NCI-H2227 treated with DMSO at 0.1 percent for 48 hours (cell line): Measurements from ENCODE around the gene CARD11.

Experiments used
- DNase-seq: peaks from one replicate; lab custom pipeline; 2025; lab: John Stamatoyannopoulos, UW

Gene CARD11

DNA sequence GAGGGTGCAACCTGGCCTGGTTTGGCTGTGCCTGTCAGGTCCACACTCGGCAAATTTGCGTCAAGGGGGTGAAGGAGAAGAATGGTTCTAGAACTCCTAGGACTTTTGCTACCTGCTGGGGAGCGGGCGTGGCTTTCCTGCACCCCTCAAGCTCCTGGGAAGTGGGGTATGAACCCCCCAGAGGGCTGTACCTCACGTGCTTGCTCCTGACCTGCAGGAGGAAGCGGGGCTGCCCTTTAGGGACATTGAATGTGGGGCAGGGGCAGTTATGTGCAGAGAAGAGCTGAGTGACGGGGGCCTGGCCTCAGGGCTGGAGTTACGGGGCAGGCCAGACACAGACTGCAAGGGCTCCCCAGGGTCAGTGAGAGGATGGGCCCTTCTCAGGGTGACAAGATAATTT lies 138.2 kb downstream of the CARD11 start:
- no peak for DNase-seq

DNA sequence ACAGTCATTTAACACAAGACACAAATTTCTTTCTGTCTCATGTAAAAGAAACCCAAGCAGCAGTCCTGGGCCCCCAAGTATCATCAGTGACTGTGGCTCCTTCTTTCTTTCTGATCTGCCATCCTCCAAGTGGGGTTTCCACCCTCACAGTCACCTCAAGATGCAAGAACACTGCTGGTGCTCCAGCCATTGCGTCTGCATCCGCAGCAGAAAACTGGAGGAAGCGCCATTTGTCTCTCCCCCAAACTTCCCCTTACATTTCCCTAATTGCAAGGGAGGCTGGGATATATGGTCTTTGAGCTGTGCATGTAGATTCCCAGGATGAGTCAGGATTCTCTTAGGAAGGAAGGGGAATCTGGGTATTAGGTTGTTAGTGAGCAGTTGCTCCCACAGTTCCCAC lies 138.6 kb downstream of the CARD11 start:
- no peak for DNase-seq

DNA sequence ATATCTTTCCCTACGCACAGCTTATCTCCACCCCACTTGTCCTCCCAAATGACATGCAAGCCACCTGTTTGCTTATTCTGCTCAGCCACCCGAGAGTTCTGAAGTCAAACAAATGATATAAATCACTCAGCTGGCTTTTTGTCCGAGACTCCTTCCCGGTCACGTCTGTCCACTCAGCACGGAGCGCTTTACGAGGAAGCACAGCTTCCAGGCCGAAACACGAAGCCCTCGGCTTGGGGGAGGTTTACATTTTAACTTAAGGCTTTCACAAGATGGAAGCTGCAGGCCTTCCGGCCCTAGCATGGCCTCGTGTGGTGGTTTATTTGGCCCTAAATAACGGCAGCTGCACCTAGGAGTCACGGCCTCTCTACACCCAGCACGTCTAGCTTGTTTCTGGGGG lies 139.5 kb downstream of the CARD11 start:
- no peak for DNase-seq

DNA sequence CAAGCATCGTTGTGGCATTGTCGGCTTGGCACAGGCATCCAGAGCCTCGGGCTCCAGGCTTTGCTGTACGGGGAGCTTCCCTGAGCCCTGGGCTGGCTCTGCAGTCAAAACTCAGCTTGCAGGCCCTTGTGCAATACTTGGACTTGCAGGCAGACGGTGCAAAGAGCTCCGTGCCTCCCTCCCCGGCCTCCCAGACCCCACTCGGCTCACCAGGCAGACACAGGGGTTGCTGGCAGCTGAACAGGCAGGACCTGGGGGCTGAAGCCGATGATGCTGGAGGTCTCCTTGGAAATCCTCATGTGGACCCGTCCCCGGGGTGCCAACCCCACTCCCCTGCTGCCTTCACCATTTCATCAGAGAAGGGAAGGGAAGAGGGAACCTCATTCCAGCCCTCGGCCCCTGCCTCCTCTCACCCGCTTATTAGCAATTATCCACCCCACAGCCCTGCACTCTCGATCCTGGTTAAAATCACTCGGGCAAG lies 139.9 kb downstream of the CARD11 start:
- DNase-seq: no peak

DNA sequence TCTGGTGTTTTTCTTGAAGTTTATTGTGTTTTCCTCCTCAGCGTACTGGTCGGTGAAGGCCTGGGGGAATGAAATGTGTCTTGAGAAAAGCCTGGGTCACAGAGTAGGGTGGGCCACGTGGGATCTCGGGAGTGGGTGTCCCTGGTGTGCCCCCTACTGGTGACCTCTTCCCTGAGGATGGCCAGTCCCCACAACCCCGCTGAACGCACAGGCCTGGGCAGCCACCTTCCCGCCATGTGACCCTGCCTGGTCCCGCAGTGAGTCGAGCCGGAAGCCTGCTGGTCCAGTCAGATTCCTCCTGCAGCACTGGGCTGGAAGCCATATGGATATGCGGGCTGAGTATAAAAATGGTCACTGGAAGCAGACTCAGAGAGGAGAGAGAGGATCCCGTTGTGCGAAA lies 146.6 kb downstream of the CARD11 start:
- no peak for DNase-seq

DNA sequence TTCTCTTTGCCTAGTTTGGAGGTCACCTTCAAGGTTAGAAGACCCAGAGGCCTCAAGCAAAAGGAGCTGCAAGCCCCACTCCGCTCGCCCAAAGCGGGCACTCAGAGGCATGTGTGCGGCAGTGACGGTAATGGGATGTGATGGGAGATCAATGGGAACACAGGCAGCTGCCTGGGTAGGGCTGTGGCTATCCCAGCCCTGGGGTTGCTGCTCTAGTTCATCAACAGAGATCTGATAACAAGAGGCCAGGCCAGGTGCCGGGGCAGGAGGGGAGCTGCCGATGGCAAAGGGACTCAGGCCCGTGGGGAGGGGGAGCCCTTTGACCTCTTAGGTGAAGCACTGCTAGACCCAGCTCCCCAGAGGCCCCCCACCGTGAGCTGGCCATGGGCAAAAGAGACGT lies 147.5 kb downstream of the CARD11 start:
- DNase-seq: no peak

DNA sequence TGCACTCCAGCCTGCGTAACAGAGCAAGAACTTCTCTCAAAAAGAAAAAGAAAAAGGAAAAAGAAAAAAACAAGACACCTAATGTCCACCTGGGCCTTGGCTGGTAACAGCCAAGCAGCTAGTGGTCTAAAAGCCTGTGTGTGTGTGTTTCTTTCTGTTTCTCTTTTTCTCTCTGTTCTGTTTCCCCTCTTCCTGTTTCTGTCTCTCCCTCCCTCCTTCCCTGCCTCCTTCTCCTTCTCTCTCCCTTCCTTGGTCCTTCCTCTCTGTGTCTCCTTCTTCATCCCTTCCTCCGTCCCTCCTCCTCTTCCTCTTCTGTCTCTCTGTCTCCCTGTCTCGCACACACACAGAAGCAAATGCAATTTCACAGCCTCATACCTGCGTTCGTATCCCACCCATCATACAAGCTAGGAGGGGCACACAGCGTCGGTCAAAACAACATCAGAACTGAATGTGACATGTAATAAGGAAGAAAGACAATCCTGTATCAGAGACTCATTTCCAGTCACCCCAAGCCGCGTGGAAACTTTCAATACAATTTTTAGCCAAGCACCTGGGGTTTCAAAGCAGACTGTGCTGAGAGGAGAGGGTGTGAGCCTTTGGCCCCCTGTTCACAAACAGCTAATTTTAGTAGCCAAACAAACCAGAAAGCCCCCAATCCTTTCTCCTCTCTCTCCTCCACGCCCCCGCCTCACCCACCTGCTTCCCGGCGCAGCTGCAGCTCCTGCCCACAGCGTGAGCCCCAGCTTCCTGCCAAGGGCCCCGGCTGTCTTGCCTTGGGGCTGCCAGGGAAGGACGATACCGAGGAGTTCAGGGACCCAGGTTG lies 149.3 kb downstream of the CARD11 start:
- DNase-seq: no peak

DNA sequence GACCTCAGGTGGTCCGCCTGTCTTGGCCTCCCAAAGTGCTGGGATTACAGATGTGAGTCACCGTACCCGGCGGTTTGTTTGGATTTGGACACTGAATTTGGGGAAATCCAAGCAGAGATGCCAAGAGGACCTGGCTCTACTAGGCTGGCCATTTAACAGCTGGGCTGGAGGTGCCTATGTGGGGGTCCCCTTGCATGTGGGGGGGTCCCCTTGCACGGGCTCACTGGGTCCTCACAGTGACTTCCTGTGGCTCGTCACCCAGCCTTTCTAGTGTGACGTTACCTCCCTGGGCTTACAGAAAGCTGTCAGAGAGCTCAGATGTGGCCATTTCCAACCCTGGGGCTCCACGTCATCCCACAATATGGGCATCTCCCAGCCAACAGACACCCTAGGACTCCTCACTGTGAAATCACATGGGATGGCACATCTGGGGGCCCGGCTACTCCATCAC lies 150.2 kb downstream of the CARD11 start:
- no peak for DNase-seq

DNA sequence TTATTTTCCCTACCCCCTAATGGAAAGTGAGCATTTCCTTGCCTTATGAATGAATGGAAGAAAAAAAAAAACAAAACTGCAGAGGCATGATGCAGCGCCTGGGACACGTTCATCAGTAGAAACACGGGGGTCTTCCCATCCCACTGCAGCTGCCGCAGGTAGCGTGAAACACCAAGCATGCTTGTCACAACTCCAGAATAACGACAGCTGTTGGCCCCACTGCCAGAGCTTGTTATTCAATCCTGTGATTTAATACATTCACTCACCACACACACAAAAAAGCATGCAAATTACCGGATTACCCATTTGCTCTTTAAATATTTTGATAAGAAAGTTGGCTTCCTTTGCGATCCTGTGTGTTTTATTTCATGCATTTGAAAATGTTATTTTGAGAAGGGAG lies 151.1 kb downstream of the CARD11 start:
- no peak for DNase-seq

DNA sequence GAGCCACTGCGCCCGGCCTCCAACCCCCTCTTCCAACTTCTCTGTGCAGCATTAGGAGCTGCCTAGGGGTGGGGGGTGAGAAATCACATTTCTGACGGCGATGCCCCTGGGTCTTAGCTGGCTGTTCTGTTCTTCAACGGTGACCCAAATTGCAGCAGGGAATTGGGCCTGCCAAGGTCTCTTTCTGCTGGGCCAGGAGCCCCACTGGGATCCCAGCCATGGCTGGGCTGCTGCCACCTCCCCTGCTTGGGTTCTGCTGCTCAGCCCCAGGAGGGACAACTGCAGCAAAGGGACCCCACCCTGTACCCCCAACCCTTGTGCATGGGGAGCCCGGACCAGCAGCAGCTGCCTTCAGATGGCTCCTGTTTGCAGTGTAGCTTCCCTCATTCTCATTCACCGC lies 155.9 kb downstream of the CARD11 start:
- no peak for DNase-seq

DNA sequence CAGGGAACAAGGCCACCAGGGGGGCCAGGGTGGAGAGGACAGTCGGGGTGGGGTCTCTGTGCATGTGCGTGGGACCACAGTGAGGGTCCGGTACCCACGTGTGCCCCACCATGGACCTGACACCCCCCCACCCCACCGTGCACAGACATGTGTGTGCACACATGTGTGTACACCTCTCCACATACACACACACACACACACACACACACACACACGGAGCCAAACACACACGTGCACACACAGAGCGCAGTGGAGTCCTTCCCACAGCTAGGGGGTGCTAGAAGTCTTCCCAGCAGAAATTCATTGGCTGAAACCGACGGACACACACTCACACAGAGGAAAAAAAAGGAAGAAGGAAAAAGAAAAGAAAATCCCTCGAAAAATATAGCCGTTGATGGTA lies 156.8 kb downstream of the CARD11 start:
- peak; percentile 63 for DNase-seq

DNA sequence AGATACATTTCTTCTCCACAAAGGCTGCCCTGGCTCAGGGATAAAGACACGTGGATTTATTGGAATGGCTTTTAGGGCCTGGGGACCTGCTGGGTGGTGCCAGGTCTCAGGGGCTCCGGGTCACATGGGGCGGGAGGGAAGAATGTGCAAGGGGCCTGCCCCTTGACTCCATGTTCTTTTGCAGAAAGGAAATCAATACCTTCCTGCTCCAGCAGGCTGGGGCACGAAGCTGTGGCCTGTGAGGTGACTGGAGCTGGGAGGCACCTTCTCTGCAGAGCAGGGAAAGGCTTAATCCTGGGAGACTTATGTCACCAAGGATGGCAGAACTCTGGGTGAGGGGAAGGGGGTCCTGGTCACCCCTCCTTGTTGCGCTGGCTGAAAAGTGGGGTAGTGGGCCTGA lies 157.3 kb downstream of the CARD11 start:
- DNase-seq: no peak

DNA sequence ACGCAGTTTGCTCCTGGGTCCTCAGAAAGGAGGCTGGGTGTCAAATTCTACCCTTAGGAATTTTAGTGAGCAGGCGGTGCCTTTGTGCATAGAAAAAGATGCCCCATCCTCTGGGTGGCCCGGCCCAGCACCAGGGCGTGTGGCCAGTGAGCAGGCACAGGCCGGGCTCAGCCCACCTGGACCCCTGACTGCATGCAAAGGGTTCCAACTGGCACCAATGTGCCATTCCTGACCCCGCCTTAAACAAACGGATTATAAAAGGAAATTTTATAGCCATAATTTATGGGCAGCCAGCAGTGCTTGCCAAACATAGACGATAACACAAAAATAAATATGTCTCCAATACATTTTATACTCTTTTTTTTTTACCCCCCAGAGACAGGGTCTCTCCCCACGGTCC lies 159.5 kb downstream of the CARD11 start:
- DNase-seq: no peak

DNA sequence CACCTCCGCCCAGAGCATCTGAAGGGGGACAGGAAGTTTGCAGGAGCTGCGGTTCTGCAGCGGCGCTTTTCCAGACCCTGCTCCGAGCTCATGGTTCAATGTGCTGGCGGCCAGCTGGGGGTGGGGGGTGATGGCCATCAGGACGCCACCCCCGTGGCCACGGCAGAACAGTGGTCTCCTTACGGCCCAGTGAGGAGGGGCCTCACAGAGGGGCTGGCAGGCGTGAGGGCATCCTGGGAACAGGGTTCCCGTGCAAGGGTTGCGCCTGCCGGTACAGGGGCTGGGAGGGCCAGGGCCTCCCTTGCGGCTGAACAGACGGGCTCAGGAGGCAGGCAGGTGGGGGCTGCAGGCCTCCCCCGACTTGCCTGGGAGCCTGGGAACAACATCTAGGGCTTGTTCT lies 160.6 kb downstream of the CARD11 start:
- DNase-seq: no peak

DNA sequence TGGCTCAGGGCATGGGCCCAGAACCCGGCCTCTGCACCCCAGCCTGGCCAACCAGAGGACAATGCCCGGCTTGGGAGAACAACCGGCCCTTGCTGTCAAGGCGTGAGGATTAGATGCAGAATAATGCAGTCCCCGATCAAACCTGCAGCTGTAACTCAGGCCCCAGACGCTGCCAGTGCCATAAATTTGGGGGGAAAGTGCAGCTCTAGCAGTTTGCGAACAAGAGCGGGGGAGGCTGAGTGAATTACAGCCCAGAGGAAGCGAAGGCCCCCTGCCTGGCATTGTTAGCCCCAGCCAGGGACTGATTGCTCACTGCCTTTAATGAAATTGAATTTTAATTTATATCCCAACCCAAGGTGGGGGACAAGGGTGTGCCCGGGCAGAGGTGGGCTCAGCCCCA lies 161.6 kb downstream of the CARD11 start:
- no peak for DNase-seq

DNA sequence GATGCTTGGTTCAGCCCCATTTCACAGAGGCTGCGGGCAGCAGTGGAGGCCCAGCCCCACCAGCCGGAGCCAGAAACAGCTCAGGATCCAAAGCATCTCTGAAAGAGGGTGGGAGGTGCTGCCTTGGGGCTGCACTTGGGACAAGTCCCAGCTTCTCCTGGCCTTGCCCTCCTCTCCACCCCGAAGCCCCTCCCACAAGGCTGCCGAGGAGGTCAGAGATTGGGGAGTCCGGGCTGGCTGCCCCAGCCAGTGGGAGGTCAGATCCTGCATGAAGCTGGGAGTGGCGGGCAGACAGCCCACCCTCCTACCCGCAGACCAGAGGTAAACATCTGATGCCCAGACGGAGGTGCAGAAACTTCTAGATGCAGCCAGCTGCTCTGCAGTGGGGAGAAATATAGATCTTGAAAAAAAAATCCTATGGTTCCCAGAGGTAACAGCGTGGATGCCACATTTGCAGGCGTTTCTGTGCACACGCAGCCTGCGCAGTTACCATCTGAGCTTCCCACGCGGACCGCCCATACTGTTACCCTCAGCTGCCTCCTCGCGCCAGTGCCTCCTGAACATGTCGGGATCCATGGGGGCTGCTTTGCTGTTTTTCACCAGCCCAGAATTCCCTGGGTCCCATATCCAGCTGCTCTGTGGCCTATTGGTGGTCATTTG lies 162.7 kb downstream of the CARD11 start:
- DNase-seq: no peak

DNA sequence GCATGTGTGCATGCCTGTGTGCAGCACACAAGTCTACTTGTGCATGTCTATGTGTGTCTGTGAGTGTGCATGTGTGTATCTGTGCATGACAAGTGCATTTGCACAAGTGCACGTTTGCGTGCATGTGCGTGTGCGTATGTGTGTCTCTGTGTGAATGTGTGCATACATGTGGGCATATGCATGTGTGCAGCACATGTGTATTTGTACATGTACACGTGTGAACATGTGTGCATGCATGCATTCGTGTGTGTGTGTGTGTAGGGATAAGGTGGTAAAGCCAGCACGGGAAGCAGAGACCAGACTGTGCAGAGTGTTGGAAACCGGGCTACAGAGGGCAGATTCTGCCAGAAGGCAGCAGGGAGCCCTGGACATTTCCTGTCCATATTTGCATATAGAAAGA lies 163.6 kb downstream of the CARD11 start:
- no peak for DNase-seq

DNA sequence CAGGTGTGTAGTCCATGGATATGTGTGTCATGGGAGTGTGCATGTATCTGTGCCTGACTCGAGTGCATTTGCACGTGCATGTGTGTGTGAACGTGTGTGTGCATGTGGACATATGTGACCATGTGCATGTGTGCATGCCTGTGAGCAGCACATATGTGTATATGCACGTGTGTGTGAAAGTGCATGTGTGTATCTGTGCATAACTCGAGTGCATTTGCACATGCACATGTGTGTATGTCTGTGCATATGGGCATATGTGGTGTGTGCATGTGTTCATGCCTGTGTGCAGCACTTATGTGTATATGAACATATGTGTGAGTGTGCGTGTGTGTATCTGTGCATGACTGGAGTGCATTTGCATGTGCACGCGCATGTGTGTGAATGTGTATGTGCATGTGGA lies 164.3 kb downstream of the CARD11 start:
- DNase-seq: no peak

DNA sequence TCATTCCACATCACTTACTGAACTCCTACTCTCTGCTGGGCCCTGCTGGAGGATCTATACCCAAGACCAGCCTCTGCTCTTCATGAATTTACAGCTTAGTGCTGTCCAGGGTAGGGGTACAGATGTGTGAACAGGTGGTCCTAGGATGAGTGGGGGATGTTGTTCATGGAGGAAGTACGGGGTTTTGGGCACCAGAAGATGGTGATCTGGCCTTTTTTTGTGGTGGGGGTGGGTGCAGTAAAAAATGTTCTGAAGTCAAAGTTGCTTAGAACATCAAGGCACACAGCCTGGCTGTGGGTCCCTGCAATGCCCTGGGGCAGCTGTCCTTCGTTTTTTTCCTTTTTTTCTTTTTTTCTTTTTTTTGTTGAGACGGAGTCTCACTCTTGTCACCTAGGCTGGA lies 165.4 kb downstream of the CARD11 start:
- DNase-seq: no peak

DNA sequence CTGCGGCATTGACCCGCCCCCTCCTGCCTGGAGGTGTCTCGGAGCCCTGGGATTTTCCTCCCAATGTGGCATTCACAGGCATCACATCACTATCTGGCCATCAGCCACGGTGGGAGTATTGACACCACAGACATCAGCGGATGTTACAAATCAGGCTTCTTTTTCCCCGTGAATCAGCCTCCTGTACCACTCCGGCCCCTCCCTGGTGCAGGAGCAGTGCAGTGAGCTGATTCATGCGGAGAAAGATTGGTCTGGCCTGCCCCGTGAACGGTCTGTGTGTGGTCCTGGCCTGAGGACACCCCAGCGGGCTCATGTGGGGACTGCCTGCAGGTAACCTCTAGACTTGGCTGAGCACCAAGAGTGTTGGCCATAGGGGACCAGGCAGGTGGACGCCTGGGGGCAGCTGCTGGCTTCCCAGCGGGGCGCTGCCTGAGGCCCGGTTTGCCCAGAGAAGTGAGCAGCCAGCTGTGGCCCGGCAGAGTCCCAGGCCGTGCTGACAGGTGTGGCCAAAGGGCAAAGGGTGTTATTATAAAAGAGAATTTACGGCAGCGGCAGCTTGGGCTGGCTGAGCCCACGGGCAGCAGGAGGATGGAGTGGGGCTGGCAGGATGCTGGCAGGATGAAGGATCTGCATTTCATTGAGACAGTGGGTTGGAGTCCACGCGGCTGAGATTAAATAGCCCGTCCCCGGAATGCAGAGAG lies 167.5 kb downstream of the CARD11 start:
- no peak for DNase-seq

DNA sequence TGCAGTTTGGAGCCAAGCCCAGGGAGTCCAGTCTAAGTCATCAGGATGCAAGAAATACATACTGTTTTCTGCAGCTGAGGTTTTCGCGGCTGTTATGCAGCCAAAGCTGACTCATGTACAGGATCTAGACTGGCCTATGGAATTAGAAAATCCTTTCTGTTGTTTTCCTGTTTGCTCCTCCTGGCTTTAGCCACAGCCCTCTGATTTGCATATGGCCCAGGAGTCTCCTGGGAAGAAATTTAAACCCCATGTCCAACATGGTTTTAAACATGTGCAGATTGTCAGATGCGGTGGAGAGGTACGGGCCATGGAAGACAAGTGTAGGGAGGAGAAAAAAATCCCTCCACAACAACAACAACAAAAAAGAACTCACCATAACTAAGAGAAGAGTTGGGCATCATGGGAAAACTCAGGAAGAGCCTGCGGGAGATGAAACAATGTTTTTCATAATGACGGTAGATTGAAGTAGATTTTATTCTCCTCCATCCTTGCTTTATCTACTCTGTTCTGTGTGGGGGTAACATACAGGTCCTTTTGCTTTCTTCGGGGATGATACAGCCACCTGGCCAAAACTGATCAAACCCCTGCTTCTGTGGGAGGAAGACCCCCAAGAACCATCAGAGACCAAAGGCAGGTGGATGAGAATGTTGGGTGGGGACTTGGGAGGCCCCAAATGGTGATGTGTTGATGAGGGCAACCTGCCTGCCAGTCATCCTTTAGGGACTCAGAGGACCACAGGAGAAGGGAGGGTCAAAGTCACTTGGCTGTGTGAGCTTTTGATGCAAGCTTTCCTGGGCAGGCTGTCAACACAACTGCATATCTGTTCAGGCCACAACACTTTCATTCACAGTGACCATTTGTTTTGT lies 169.7 kb downstream of the CARD11 start:
- no peak for DNase-seq

DNA sequence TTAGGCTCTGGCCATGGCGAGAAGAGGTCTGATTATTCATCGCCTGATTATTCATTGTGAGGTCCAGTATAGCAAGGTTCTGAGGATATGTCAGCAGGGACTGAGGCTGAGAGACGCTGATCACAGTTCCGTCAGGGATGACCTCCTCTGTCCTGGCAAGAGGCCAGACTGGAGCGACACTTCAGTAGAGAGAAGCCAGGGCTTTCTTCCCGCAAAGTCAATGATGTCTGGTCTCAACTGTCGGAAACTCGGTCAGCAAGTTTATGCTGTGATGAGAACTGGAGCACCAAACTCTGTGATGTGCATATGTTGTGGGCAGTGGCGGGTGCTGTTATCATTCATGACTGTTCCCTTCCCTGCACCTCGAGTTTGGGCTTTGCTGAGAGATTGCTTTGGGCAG lies 170.5 kb downstream of the CARD11 start:
- no peak for DNase-seq
